Neural progenitor cell (in vitro differentiated cells): ENCODE data around the gene PEAK3. TPM values are rescaled to one million over a fixed set of nuclear protein-coding genes. Genes with fewer than 3 reads are reported as not detected.

Source experiments
- DNase-seq: peaks from one replicate; pipeline ENCODE4 v3.0.0-alpha.2; 2016; ENCODE audit warnings: low spot score
- H2AFZ ChIP-seq: fragments of 200-600 bp; sonication (generic); replicated peaks from 2 replicates; pipeline ENCODE4 v1.6.1; 2016; ENCODE audit warnings: antibody characterized with exemption
- H3F3A ChIP-seq: fragments of 200-600 bp; sonication (generic); 2 replicates; pipeline ENCODE4 v1.6.1; 2016; ENCODE audit warnings: antibody characterized with exemption, low read depth
- H3K27ac ChIP-seq: fragments of 200-600 bp; sonication (generic); 2 replicates; pipeline ENCODE4 v1.5.1; 2016; ENCODE audit warnings: mild to moderate bottlenecking
- H3K27me3 ChIP-seq: fragments of 200-600 bp; sonication (generic); 2 replicates; pipeline ENCODE4 v1.6.1; 2016; ENCODE audit warnings: mild to moderate bottlenecking, moderate library complexity
- H3K36me3 ChIP-seq: fragments of 200-600 bp; sonication (generic); 2 replicates; pipeline ENCODE4 v1.5.1; 2016
- H3K4me1 ChIP-seq: fragments of 200-600 bp; sonication (generic); 2 replicates; pipeline ENCODE4 v1.6.1; 2016; ENCODE audit warnings: mixed run types
- H3K4me2 ChIP-seq: fragments of 200-600 bp; sonication (generic); 2 replicates; pipeline ENCODE4 v1.6.1; 2016
- H3K4me3 ChIP-seq: fragments of 200-600 bp; sonication (generic); 2 replicates; pipeline ENCODE4 v1.5.1; 2016
- H3K79me2 ChIP-seq: fragments of 200-600 bp; sonication (generic); 2 replicates; pipeline ENCODE4 v1.6.1; 2016; ENCODE audit warnings: low read depth
- H3K9ac ChIP-seq: fragments of 200-600 bp; sonication (generic); 2 replicates; pipeline ENCODE4 v1.6.1; 2016
- H3K9me3 ChIP-seq: fragments of 200-600 bp; sonication (generic); 2 replicates; pipeline ENCODE4 v1.5.1; 2016; ENCODE audit warnings: low read depth
- H4K20me1 ChIP-seq: fragments of 200-600 bp; sonication (generic); 2 replicates; pipeline ENCODE4 v1.6.1; 2016; ENCODE audit warnings: low read depth
- H3K27ac Mint-ChIP-seq: 3 replicates; pipeline ENCODE4 v1.8.0; 2021; ENCODE audit warnings: mixed read lengths
- H3K27me3 Mint-ChIP-seq: 2 replicates; pipeline ENCODE4 v1.8.0; 2022; ENCODE audit warnings: low read depth, mild to moderate bottlenecking, inconsistent platforms, moderate library complexity, mixed read lengths; ENCODE audit not compliant: insufficient read depth
- H3K36me3 Mint-ChIP-seq: 3 replicates; pipeline ENCODE4 v1.8.0; 2021; ENCODE audit warnings: mixed read lengths
- H3K4me1 Mint-ChIP-seq: 3 replicates; pipeline ENCODE4 v1.8.0; 2021; ENCODE audit warnings: mixed read lengths
- H3K4me3 Mint-ChIP-seq: 3 replicates; pipeline ENCODE4 v1.8.0; 2021; ENCODE audit warnings: mild to moderate bottlenecking, moderate library complexity, mixed read lengths
- H3K9me3 Mint-ChIP-seq: 3 replicates; pipeline ENCODE4 v1.8.0; 2020; ENCODE audit warnings: mixed read lengths
- CTCF ChIP-seq: fragments of 200-600 bp; sonication (generic); IDR thresholded peaks from 2 replicates; pipeline ENCODE4 v1.5.1; 2017; ENCODE audit warnings: antibody characterized with exemption, mild to moderate bottlenecking
- EZH2 ChIP-seq: fragments of 200-600 bp; sonication (generic); IDR thresholded peaks from 2 replicates; pipeline ENCODE4 v1.6.1; 2017; ENCODE audit warnings: antibody characterized with exemption, mild to moderate bottlenecking, moderate library complexity
- EZH2phosphoT487 ChIP-seq: fragments of 200-600 bp; sonication (generic); IDR thresholded peaks from 2 replicates; pipeline ENCODE4 v1.6.1; 2017; ENCODE audit warnings: antibody characterized with exemption
- total RNA-seq: library from RNA; depleted of rRNA; stranded (reverse); fragments of >200 nt; gene quantifications from 2 replicates; pipeline ENCODE4 v1.2.3, GENCODE V29; 2015; ENCODE audit warnings: low replicate concordance

The PEAK3 gene
- total RNA-seq, 1 donor from 2014 or later = not detected

- Histone ChIP-seq H3K27me3 (peaks cover 44% of the 10 kb centered on the region), H3K79me2 (no peaks in the 10 kb centered on the region), H3F3A (peaks cover 7% of the 10 kb centered on the region), H2AFZ (no peak overlapping the region), H3K27ac (no peak overlapping the region), H3K36me3 (no peaks in the 10 kb centered on the region), H3K4me2 (no peak overlapping the region), H4K20me1 (peaks cover 5% of the 10 kb centered on the region), H3K4me3 (no peak overlapping the region), H3K4me1 (peaks cover 9% of the 10 kb centered on the region), H3K9me3 (no peaks in the 10 kb centered on the region), H3K9ac (no peak overlapping the region)
- TF ChIP-seq CTCF = no peak
- no peak for TF ChIP-seq EZH2phosphoT487
- TF ChIP-seq EZH2 = no peak
- H3K27ac Mint-ChIP-seq = no peak overlapping the region
- H3K36me3 Mint-ChIP-seq = no peaks in the 10 kb centered on the region
- H3K27me3 Mint-ChIP-seq = peaks cover 7% of the 10 kb centered on the region
- no peak for DNase-seq
- no peaks in the 10 kb centered on the region for H3K9me3 Mint-ChIP-seq
- H3K4me3 Mint-ChIP-seq = no peak overlapping the region
- H3K4me1 Mint-ChIP-seq = peaks cover 11% of the 10 kb centered on the region
Measured at GRCh38 chr19:2280633-2281264, 1.2 kb downstream of the PEAK3 start.

- no peak for DNase-seq
- Mint-ChIP-seq H3K4me3 (no peak overlapping the region), H3K27ac (no peak overlapping the region), H3K4me1 (peaks cover 23% of the 10 kb centered on the region), H3K36me3 (no peaks in the 10 kb centered on the region), H3K27me3 (peaks cover 9% of the 10 kb centered on the region), H3K9me3 (no peaks in the 10 kb centered on the region)
- Histone ChIP-seq H3K4me3 (no peak overlapping the region), H3K4me1 (peaks cover 9% of the 10 kb centered on the region), H3K27me3 (peaks cover 22% of the 10 kb centered on the region), H3F3A (peaks cover 7% of the 10 kb centered on the region), H2AFZ (no peak overlapping the region), H3K36me3 (no peaks in the 10 kb centered on the region), H3K9me3 (no peaks in the 10 kb centered on the region), H3K4me2 (no peak overlapping the region), H3K27ac (no peak overlapping the region), H3K79me2 (peaks cover 8% of the 10 kb centered on the region), H4K20me1 (peaks cover 22% of the 10 kb centered on the region), H3K9ac (no peak overlapping the region)
- TF ChIP-seq CTCF (no peak), EZH2phosphoT487 (no peak), EZH2 (no peak)
Measured at GRCh38 chr19:2278459-2279158, 3.4 kb downstream of the PEAK3 start.

GRCh38 chr19:2277138-2277537 is 4.8 kb downstream of the PEAK3 start:
- Histone ChIP-seq H4K20me1 (peaks cover 34% of the 10 kb centered on the region), H2AFZ (no peak overlapping the region), H3K9me3 (no peaks in the 10 kb centered on the region), H3K27ac (no peak overlapping the region), H3K9ac (no peak overlapping the region), H3K27me3 (peaks cover 8% of the 10 kb centered on the region), H3K36me3 (no peaks in the 10 kb centered on the region), H3K4me1 (peaks cover 14% of the 10 kb centered on the region), H3F3A (peaks cover 15% of the 10 kb centered on the region), H3K4me3 (no peak overlapping the region), H3K79me2 (peaks cover 22% of the 10 kb centered on the region), H3K4me2 (no peak overlapping the region)
- no peak for DNase-seq
- no peak overlapping the region for H3K27ac Mint-ChIP-seq
- TF ChIP-seq EZH2phosphoT487 (no peak), CTCF (no peak), EZH2 (no peak)
- no peak overlapping the region for H3K4me3 Mint-ChIP-seq
- peaks cover 6% of the 10 kb centered on the region for H3K27me3 Mint-ChIP-seq
- no peaks in the 10 kb centered on the region for H3K9me3 Mint-ChIP-seq
- H3K36me3 Mint-ChIP-seq = no peaks in the 10 kb centered on the region
- H3K4me1 Mint-ChIP-seq = peaks cover 22% of the 10 kb centered on the region
